WTC11 (cell line): ENCODE results near the gene MLC1.

Experiments
- EMX1 ChIP-seq: fragments of 250-450 bp; sonication (Bioruptor Pico); IDR thresholded peaks from 2 replicates; pipeline ENCODE4 v1.8.0; 2021; ENCODE audit warnings: mild to moderate bottlenecking
- SMAD4 ChIP-seq: sonication (generic); formaldehyde crosslinking; IDR thresholded peaks from 2 replicates; pipeline ENCODE4 v1.8.0; 2022; ENCODE audit warnings: mild to moderate bottlenecking, missing genetic modification reagents
- SP1 ChIP-seq: sonication (generic); formaldehyde crosslinking; conservative IDR thresholded peaks from 2 replicates; pipeline ENCODE4 v1.8.1; 2022; ENCODE audit warnings: missing genetic modification reagents
- TF ChIP-seq, protein P1 (sequence below): fragments of 200-600 bp; IDR thresholded peaks from 2 replicates; pipeline ENCODE4 v1.8.0; 2022; ENCODE audit warnings: antibody characterized with exemption
- TF ChIP-seq, protein P2 (sequence below): sonication (generic); formaldehyde crosslinking; IDR thresholded peaks from 2 replicates; pipeline ENCODE4 v1.8.1; 2023; ENCODE audit warnings: mild to moderate bottlenecking, missing genetic modification reagents, borderline replicate concordance

DNA sequence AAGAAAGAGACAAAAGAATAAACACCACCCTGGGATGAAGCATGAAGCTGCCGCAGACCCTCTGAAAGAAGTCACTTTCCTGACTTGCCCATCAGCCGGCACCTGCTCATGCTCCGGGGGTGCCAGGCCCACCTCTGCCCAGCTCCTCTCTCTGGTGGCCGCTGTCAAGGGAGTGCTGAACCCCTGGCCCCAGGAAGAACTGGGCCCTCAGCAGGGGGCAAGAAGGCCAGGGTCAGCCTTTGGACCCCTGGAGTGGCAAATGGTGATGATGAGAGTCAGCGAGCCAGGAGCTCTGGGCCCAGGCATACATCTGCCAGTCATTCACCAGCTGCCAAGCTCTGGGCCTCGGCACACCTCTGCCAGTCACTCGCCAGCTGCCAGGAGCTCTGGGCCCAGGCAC is 44.5 kb downstream of the MLC1 start:
- TF ChIP-seq SP1 (no peak), SMAD4 (CRISPR knock-in tag) (no peak), EMX1 (CRISPR knock-in tag) (no peak)
- TF ChIP-seq, protein P1, sequence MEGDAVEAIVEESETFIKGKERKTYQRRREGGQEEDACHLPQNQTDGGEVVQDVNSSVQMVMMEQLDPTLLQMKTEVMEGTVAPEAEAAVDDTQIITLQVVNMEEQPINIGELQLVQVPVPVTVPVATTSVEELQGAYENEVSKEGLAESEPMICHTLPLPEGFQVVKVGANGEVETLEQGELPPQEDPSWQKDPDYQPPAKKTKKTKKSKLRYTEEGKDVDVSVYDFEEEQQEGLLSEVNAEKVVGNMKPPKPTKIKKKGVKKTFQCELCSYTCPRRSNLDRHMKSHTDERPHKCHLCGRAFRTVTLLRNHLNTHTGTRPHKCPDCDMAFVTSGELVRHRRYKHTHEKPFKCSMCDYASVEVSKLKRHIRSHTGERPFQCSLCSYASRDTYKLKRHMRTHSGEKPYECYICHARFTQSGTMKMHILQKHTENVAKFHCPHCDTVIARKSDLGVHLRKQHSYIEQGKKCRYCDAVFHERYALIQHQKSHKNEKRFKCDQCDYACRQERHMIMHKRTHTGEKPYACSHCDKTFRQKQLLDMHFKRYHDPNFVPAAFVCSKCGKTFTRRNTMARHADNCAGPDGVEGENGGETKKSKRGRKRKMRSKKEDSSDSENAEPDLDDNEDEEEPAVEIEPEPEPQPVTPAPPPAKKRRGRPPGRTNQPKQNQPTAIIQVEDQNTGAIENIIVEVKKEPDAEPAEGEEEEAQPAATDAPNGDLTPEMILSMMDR: no peak
- TF ChIP-seq, protein P2, sequence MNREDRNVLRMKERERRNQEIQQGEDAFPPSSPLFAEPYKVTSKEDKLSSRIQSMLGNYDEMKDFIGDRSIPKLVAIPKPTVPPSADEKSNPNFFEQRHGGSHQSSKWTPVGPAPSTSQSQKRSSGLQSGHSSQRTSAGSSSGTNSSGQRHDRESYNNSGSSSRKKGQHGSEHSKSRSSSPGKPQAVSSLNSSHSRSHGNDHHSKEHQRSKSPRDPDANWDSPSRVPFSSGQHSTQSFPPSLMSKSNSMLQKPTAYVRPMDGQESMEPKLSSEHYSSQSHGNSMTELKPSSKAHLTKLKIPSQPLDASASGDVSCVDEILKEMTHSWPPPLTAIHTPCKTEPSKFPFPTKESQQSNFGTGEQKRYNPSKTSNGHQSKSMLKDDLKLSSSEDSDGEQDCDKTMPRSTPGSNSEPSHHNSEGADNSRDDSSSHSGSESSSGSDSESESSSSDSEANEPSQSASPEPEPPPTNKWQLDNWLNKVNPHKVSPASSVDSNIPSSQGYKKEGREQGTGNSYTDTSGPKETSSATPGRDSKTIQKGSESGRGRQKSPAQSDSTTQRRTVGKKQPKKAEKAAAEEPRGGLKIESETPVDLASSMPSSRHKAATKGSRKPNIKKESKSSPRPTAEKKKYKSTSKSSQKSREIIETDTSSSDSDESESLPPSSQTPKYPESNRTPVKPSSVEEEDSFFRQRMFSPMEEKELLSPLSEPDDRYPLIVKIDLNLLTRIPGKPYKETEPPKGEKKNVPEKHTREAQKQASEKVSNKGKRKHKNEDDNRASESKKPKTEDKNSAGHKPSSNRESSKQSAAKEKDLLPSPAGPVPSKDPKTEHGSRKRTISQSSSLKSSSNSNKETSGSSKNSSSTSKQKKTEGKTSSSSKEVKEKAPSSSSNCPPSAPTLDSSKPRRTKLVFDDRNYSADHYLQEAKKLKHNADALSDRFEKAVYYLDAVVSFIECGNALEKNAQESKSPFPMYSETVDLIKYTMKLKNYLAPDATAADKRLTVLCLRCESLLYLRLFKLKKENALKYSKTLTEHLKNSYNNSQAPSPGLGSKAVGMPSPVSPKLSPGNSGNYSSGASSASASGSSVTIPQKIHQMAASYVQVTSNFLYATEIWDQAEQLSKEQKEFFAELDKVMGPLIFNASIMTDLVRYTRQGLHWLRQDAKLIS (CRISPR knock-in tag): no peak
